Neutrophil (primary cell): Measurements from ENCODE around the gene HIGD1A.

Source experiments
- H3K27ac ChIP-seq: fragments of 200-600 bp; sonication (generic); 2 replicates; pipeline ENCODE4 v1.5.1; 2016; ENCODE audit warnings: mild to moderate bottlenecking, moderate library complexity
- H3K27me3 ChIP-seq: fragments of 200-600 bp; sonication (generic); 2 replicates; pipeline ENCODE4 v1.6.0; 2016; ENCODE audit warnings: mild to moderate bottlenecking
- H3K36me3 ChIP-seq: fragments of 200-600 bp; sonication (generic); 2 replicates; pipeline ENCODE4 v1.5.1; 2017
- H3K4me1 ChIP-seq, 2 experiments: fragments of 200-600 bp in 1 of 2; sonication (generic) in 1 of 2; 1 replicate in 1 of 2; 2 replicates in 1 of 2; pipeline versions ENCODE4 v1.5.1 to v1.6.1; 2013 to 2016; ENCODE audit warnings: low read depth in 1 of 2, low read length in 1 of 2, mild to moderate bottlenecking in 1 of 2, moderate library complexity in 1 of 2; ENCODE audit not compliant: control insufficient read depth in 1 of 2, insufficient read depth in 1 of 2
- H3K4me3 ChIP-seq, 2 experiments: fragments of 200-600 bp in 1 of 2; sonication (generic) in 1 of 2; 1 replicate in 1 of 2; 2 replicates in 1 of 2; pipeline ENCODE4 v1.5.1; 2013 to 2016; ENCODE audit warnings: low read depth in 1 of 2, low read length in 1 of 2, mild to moderate bottlenecking in 1 of 2, moderate library complexity in 1 of 2
- H3K9me3 ChIP-seq: fragments of 200-600 bp; sonication (generic); 2 replicates; pipeline ENCODE4 v1.5.1; 2016
- TF ChIP-seq, protein P1 (sequence below): fragments of 200-600 bp; sonication (generic); IDR thresholded peaks from 2 replicates; pipeline ENCODE4 v1.5.1; 2016; ENCODE audit warnings: antibody characterized with exemption

HIGD1A gene

GRCh38 chr3:42850263-42850662 is 46.0 kb upstream of the HIGD1A start:
- Histone ChIP-seq H3K4me1 (peaks cover 6 to 11% of the 10 kb centered on the region in 2 experiments), H3K9me3 (no peaks in the 10 kb centered on the region), H3K27ac (no peak overlapping the region), H3K4me3 (no peak overlapping the region), H3K36me3 (no peaks in the 10 kb centered on the region), H3K27me3 (no peaks in the 10 kb centered on the region)
- TF ChIP-seq, protein P1, sequence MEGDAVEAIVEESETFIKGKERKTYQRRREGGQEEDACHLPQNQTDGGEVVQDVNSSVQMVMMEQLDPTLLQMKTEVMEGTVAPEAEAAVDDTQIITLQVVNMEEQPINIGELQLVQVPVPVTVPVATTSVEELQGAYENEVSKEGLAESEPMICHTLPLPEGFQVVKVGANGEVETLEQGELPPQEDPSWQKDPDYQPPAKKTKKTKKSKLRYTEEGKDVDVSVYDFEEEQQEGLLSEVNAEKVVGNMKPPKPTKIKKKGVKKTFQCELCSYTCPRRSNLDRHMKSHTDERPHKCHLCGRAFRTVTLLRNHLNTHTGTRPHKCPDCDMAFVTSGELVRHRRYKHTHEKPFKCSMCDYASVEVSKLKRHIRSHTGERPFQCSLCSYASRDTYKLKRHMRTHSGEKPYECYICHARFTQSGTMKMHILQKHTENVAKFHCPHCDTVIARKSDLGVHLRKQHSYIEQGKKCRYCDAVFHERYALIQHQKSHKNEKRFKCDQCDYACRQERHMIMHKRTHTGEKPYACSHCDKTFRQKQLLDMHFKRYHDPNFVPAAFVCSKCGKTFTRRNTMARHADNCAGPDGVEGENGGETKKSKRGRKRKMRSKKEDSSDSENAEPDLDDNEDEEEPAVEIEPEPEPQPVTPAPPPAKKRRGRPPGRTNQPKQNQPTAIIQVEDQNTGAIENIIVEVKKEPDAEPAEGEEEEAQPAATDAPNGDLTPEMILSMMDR = no peak

GRCh38 chr3:42849017-42849416 is 44.7 kb upstream of the HIGD1A start:
- no peaks in the 10 kb centered on the region for H3K9me3 ChIP-seq
- TF ChIP-seq, protein P1 = no peak
- no peaks in the 10 kb centered on the region for H3K27me3 ChIP-seq

GRCh38 chr3:42847731-42848130 is 43.4 kb upstream of the HIGD1A start:
- H3K4me1 ChIP-seq = peaks cover 6 to 11% of the 10 kb centered on the region in 2 experiments
- no peak overlapping the region for H3K4me3 ChIP-seq
- no peaks in the 10 kb centered on the region for H3K36me3 ChIP-seq
- TF ChIP-seq, protein P1 = no peak
- H3K9me3 ChIP-seq = no peaks in the 10 kb centered on the region
- no peaks in the 10 kb centered on the region for H3K27me3 ChIP-seq
- peak overlapping the region; percentile 72 for H3K27ac ChIP-seq

More at GRCh38 chr3:42849017-42849416, 44.7 kb upstream of the HIGD1A start:
- Histone ChIP-seq H3K36me3 (no peaks in the 10 kb centered on the region), H3K27ac (no peak overlapping the region), H3K4me1 (peaks cover 6 to 11% of the 10 kb centered on the region in 2 experiments), H3K4me3 (no peak overlapping the region)

DNA sequence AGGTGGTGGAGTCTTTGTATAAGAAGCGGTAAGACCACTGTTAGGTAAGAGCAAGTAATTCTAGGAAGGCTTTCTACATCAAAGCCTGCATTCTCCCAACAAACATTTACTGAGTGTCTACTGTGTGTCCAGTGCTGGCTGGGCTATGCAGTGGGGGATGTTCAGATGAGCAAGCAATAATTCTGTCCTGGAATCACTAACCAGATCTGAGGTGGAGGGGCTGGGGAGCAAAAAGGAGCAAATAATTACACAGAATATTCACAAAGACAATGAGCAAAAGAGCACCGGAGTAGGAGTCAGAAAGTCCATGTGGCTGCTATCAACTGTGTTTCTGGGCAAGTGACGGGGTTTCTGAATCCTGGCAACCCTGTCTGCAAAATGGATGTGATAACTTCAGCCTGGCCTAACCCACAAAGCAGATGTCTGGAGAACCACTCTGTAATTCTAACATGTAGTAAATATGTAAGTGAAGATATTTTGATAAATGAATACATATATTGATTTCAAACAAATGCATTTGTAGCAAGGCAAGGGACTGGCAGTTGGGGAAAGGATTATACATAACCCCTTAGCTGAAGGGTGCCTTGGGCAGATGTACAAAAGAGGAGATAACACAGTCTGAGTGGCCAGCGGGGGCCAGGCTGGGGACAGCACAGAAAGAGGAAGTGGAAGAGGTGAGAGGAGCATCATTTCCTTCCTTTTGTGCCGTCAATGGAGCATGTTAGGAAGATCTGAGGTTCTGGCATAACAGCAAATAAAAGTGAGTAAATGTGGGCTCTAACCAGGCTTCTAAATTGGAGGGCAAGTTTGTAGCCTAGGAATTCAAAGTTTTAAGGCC is 42.6 kb upstream of the HIGD1A start:
- Histone ChIP-seq H3K4me1 (peaks cover 6 to 11% of the 10 kb centered on the region in 2 experiments), H3K36me3 (no peaks in the 10 kb centered on the region), H3K27ac (peak overlapping the region; percentile 72), H3K4me3 (no peak overlapping the region), H3K27me3 (no peaks in the 10 kb centered on the region), H3K9me3 (no peaks in the 10 kb centered on the region)
- TF ChIP-seq, protein P1 = no peak

- Histone ChIP-seq H3K9me3 (no peaks in the 10 kb centered on the region), H3K36me3 (no peaks in the 10 kb centered on the region), H3K27me3 (no peaks in the 10 kb centered on the region), H3K4me1 (peaks cover 6 to 11% of the 10 kb centered on the region in 2 experiments), H3K27ac (no peak overlapping the region), H3K4me3 (no peak overlapping the region)
- TF ChIP-seq, protein P1 = no peak
Observed at GRCh38 chr3:42844815-42845214, 40.5 kb upstream of the HIGD1A start.
